GM18867 (cell line): ENCODE measurements around the gene NCK2.
A peak's percentile ranks its signal among the peaks of the same experiment; 100 is the strongest.

Source experiments
- ATAC-seq: cut with Tn5 transposase; IDR thresholded peaks from one replicate; pipeline ENCODE4 v1.9.1; 2021; ENCODE audit warnings: mild to moderate bottlenecking, moderate library complexity; ENCODE audit not compliant: unreplicated experiment

NCK2 gene

DNA sequence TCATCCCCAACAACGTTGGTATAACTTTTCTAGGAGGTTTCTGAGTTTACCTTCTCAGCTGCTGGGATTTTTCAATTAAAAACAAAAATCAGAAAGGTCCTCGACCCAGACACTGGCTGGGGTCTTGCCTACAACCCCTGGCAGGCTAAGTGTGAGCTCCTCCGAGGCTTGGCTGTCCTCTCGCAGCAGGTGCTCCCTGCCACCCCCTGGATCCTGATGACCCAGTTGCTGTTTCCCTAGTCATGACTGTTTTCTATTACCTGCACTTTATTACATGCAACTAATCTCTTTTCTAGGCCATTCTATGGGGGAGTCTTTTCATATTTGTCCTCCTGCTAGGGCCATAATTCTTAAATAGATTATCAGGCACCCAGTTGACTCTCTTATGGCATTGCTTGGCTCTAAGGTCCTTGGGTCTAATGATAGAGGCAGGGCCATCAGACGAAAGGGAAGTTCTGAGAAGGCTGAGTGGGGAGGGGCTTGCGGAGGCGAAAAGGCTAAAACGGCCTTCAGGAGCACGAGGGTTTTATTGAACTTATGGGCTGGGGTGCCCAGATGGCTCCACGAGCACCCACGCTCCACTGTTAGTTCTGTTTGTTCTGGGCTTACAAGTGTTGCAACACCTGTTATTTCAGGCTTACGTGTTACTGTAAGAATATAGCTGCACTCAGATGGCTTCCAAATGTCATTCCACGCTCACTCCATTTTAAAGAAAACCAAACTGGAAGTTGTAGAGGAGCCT, 166.0 kb downstream of the NCK2 start:
- no peak for ATAC-seq

DNA sequence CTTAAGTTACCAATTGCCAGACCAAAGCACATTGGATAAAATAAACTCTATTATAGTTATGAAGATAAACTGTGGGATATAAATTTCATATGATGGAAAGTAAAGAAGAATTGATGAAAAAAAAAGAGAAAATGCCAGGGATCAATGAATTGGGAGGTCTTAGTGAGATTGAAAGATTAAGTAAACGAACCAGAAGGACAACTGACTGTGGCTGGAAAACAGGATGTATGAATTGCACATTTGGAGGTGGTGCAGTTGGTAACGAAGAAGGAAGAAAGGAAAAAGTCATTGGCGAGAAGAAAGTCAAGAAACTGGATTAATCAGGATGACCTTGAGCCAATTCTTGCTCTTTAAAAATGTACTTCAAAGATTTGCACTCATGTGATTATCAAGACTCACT, 166.7 kb downstream of the NCK2 start:
- no peak for ATAC-seq

DNA sequence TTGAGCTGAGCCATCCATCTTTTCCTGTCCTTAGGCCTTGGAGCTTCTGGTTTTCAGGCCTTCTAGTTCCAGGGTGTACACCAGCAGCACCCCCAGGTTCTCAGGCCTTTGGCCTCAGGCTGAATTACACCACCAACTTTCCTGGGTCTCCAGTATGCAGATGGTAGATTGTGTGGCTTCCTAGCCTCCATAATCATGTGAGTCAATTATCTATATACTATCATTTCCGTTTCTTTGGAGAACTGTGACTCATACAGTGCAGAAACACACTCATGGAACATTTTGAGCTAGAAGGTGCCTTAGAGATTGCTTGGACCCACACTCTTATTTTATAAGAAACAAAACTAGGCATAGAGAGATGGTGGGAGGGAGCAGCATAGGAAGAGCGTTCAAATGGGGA, 167.4 kb downstream of the NCK2 start:
- no peak for ATAC-seq

DNA sequence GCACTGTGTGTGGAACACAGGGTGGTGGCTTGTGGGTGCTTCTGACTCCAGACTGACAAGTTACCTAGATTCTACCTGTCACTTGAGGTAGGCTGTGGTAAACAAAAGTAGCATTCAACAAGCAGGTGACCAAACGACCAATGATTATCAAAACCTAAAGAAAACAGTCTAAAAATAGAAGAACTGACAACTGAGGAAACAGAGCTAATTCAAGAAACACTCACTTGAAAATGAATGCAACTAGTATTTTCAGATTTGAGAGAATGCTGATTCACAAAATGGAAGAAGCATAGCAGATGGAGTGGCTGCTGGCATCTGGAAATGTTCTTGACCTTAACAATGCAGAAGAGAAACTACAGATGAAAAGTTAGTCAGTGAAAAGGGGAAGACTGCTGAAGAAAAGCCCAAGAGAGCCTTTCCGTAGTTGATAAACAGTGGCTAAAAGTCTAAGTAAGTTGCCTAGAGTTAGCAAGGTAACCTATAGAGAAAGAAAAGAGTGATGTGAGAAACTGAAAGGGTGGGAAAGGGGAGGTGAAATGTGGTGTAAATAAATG, 170.4 kb downstream of the NCK2 start:
- peak; percentile 83 for ATAC-seq

DNA sequence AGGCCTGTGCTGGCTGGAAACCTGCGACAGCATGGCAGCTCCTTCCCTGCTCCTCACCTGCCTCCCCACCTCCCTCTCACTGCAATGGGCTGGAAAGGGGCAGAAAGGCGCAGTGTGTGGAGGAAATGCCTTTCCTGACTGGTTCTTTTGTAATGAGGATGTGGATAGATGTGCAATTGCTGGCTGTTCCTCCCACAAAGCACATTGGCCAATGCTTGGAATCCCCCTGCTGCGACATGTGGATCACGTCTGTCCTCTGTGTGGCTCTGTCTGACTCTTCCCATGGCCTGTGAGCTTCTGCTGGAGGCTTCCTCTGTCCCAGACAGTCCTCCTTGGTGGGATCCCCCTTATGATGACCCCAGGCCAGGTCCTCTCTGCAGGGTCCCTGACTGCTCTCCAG, 172.5 kb downstream of the NCK2 start:
- ATAC-seq, result no peak

DNA sequence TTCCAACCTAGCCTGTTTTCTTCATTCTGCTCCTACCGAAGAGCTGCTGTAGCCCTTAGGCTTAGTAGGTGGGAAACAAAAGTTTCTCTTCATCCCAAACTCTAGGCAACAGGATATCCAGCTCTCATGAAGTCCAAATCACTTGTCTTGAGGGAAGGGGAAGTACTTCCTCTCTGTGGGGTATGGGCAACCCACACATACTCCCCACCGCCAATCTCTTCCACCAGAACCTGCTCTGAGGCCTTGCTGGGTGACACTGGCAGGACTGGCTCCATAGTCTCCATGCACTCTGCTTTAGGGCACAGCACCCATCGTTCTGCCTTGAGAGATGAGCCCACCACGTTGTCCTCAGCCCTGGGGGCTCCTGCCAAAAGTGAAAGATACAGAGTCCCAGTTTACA, 173.0 kb downstream of the NCK2 start:
- ATAC-seq, result no peak

DNA sequence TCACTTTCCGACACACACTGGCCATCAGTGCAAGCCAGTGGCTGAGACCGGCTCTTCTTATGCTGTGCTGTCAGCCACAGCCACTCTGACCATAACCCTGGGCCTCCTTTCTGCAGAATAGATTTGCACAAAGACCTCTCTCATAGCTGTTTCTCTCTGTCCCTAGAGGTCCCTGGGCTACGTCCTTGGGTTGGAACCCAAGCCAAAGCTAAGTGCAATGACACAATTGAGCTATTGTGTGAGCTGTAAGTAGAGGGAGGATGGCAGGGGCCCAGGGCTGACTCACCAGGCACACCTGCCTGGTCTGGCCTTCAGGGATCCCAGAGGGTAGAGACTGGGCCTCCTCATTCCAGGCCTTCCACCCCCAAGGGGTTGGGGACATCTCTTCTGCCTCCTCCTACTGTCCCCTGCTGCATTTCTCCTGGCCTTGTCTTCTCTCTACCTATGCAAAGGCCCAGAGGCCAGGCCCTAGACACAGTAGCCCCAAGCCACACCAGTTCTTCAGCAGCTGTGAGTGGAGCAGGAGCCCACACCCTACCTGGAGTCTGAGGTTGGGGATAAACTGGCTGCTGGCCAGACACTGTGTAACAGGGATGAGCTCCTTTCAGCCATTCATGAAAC, 174.6 kb downstream of the NCK2 start:
- ATAC-seq, result no peak

DNA sequence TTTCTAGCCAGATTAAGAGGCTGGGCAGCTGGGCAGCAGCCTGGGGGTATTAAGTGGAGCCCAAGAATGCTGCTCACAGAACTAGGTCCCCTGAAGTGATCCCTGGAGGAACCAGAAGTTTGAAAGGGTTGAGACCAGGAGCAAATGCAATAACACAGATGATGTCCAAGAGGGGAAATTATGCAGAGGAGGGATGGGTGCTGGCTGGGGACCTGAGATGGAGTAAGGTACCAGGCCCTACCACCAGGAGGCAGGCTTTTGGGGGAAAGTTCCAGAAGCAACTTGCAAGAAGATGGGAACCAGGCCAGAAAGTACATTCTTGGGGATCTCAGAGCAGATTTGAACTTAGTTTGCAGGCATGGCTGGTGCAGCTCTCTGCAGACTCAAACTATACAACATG, 175.1 kb downstream of the NCK2 start:
- no peak for ATAC-seq

DNA sequence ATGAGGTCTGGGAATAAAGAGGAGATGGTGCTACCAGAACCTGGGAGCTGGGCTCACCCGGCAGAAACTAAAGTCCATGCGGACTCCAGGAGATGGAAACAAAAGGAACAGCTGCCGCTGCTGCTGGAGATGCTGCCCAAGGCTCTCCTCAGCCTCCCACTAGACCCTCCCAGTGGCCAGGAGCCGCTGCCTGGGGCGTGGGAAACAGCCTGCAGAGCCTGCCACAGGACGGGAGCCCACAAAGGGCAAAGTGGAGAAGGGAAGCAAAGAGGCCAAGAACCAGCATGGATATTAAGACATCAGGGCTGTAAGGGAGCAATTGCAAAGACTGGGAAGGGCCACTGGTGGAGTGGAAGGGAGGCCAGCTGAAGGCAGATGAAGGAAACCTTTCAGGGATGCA, 179.6 kb downstream of the NCK2 start:
- ATAC-seq, result no peak

DNA sequence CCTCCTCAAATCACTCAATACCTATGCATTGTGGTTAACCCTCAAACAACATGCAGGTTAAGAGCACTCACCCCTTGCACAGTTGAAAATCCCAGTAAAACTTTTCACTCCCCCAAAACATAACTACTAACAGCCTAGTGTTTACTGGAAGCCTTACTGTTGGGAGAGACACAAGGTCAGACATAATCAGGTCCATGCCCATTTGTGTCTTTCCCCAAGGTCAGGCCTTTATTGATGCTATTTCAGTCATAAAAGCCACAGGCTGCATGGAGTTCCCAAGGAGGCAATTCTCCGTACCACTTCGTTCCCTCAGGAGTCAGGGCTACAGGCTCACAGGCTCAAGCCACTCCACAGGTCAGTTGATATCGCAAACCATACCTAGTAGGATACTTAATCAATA, 180.2 kb downstream of the NCK2 start:
- ATAC-seq, result no peak

DNA sequence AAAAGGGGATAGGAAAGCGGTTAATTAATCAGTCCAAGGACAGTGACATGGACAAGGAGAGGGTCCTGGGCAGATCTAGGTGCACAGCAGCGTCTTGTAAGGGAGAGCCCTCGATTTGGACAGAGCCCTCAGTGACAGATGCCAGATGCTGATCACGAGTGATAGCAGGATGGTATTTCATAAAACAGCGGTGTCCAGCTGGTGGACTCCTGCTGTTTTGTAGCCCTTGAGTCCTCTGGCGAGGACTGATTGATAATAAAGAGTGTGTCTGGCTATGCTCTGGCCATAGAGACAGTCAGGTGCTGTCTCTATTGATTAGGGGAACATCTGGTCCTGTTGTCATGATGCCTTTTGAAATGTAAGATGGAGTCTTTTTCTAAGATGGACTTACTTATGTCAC, 180.7 kb downstream of the NCK2 start:
- no peak for ATAC-seq

DNA sequence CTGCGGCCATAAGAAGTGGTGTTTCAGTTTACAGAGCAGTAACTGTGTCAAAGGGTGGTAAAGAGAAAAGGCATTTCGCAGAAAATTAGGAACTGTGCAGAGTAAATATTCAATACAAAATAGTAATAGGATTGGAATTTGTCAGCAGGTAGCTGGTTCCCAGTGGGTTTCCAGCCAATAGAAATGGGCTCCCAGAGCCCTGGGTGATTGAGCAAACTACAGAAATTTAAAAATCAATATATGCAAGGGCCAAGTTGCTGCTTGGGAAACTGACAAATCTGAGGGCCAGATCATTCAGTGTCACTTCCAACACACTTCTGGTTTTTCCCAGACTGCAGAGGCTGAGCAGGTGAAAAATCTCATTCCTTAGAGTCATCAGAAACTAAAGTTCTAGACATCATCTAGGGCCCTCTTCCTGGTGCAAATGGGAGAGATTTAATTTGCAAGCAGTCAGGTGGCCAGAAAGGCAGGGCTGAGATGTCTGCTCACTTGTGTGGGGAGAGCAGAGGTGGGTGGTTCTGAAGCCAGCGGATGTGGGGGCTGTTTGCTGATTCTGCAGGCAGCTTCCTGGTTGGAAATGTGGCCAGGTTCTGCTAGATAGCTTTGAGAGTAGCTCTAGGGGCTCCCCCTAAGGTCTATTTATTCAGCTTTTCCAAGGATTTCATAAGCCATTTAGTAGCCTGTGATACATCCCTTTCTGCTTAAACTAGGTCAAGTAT, 182.4 kb downstream of the NCK2 start:
- ATAC-seq, result no peak

DNA sequence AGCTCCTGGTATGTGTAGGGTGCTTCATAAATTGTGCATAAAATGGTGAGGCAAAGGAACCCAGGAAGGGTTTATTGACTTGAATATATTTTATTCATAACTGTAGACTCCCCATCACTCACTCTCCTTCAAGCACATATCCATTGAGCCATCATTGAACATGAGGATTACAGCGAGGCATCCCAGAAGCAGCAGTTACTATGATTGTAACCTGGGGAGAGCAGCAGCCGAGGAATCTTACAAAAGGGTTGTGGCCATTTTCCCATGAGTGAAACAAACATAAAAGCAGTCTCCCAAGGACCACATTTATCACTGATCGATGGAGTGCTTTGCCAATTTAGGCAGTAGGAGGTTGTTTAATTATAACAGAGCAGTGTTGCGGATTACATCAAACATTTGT, 183.4 kb downstream of the NCK2 start:
- no peak for ATAC-seq

DNA sequence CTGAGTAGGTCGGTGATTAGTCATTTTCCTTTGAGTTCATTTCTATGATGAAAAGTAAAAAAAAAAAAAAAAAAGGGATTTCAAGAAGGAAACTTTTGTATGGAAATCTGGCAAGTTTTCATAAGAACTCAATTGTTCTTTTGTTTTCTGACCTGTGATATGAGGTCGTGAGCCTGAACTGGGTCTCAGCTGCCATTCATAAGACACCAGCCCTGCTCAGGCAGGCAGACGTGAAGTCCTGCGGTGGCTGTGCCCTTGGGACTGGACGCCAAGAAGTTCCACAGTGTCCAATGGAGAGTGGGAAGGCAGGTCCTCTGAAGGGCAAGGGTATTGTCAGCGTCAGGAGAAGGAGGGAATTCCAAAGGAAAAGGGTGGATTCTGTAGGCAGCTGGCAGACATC, 183.9 kb downstream of the NCK2 start:
- no peak for ATAC-seq

DNA sequence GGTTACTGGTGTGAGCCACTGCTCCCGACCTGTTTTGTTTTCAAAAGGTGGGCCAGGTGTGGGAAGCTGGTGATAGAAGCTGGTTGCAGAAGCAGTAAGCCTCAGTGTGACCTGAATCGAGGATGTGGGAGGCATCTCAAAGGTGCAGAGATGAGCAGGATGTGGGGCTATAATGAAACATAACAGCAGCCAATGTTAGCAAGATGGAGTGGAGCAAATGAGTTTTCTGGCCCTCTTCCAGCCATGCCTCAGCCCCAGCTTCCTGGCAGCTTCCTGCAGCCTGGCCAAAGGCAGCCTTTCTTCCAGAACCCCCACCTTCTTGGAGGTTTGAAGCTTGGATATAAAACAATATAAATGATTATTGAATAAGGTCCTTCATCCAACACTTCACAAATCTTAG, 184.8 kb downstream of the NCK2 start:
- ATAC-seq, result no peak

DNA sequence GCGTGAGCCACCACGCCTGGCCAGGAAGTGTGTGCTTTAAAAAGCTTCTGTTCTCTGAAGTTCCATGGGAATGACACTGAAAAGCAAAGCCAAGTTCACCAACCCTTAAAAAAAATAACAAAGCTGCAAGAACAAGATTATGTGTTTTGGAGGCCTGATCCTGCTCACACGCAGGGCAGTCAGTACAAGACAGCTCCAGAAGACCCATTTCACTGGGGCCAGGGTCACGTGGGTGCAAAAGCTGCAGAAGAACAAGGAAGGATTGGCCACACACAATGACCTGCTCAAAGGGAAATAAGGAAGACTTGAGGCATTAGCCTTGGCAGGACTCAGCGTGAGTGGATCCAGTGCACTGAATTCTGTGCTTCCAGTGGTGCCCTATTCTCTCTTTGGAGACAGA, 187.9 kb downstream of the NCK2 start:
- ATAC-seq, result no peak

DNA sequence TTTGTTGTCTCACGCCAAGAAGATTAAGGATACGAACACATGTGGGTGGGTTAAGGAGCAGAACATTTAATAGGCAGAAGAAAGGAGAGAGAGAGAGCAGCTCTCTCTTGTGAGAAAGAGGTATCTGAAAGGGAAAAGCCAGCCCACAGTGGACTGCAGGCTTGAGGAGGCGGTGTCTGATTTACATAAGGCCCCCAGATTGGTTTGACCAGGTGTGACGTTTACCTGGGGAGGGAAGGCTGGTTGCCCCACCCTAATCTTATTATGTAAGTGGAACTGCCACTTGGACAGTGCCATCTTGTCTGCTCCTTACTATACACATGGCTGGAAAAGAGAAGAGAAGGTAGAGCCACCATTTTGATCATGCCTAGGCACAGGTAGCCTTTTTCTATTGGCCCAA, 189.2 kb downstream of the NCK2 start:
- ATAC-seq, result no peak

DNA sequence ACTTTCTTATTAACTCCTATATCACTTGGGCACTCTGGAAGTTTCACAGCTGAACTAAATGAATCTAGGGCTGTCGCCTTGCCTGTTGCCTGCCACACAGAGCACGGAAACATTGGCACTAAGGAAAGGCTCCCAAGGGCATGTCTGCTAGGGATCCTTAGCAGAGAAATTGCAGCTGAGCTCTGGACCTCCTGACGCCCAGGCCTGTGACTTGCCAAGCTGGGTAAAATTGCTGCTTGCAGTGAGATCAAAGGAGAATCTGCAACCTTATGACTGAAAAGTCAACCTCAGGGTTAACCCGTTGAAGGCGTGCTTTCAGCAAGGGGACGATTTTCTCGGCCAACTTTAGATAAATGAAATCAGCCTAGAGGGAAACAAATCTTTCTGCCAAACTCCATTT, 189.8 kb downstream of the NCK2 start:
- ATAC-seq, result no peak

DNA sequence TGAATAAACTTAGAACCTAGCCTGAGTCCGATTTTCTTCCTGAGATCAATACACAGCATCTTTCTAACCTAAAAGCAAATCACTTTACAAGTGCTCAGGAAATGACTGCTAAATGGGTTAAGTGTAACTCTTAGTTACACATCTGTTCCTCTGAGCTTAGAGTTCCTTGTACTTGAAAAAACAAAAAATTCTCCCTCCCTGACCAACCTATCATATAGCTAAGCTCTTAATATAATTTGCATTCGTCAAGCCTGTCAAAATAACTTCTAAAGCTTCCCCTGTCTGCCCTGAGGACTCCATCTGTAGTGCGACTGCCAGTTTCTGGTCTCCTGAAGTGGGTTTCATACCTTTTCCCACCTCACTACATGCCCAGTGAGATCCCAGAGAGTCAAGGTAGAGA, 190.4 kb downstream of the NCK2 start:
- no peak for ATAC-seq

DNA sequence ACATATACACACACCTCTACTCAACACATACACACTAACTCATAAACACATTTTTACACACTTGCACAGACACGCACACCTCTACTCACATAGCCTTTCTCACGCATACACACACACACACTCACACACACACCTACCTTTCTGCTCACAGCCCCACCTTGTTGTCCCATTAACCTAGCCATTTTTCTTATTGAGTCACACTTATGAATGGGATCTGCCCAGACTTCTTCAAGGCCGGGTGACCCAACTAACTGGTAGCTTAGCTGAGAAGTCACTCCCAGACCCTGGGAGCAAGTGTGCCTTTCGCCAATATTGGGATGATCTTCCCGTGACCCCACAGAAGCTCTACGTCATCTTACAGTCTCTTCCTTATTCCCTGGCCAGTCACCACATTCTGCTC, 192.2 kb downstream of the NCK2 start:
- no peak for ATAC-seq

DNA sequence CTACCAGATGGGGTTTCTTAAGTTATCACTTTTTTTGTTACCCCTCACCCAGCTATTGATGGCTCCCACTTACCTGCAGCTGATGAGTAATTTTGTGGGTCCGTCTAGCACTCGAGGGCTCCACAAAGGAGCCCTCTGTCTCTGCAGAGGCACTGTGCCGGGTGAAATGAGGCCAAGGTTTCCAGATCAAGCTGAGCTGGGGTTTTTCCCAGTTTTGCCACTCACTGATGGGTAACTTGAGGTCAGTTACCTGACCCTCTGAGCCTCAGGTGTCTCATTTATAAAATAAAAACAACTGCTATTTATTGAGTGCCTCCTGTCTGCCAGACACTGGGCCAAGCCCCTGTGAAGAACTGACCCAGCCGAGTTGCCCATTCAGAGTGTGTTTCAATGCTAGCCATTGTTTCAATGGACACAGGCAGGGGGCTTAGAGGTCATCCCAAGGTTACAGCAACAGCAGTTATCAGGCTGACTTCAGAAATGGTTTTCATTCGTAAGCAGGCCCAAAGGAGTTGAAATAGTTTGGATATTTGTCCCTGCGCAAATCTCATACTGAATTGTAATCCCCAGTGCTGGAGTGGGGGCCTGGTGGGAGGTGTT, 192.9 kb downstream of the NCK2 start:
- ATAC-seq, result no peak
